DMS114 treated with DMSO at 0.1 percent for 48 hours (cell line): Measurements from ENCODE around the gene HOMER3.

ENCODE experiments used
- DNase-seq: peaks from one replicate; lab custom pipeline; 2025; ENCODE audit not compliant: unreplicated experiment; lab: John Stamatoyannopoulos, UW

The HOMER3 gene

DNA sequence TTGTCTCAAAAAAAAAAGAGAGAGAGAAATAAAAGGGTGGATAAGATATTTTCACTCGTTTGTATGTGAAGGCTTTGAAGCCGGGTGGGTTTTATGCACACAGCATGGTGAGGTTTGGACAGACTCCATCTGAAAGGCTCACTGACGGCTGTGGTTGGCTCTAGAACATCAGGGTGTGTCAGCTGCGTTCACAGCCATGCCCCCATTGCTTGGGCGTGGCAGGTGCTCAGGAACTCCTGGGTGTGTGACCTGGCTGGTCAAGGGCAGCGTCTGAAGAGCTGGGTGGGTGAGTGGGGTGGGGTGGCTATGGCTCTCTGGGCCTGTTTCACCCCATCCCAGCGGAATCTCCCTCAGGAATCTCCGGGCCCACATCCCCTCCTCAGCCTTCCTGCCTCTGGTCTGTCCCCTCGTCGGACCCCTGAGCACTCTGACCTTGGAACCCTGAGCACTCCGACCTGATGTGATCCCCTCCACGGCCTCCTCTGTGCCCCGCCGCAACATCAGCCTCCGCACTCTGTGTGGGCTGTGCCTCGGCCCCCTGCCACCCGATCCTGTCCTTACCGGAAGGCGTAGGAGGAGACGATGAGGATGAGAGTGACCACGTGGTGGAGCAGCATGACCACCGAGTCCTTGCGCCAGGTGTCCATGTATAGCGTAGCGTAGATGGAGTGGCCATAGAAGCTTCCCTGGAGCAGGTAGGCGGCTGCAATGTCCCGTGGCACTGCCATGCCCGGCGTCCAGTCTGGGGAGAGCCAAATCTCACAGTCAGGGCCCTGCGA is 57.3 kb downstream of the HOMER3 start:
- no peak for DNase-seq

DNA sequence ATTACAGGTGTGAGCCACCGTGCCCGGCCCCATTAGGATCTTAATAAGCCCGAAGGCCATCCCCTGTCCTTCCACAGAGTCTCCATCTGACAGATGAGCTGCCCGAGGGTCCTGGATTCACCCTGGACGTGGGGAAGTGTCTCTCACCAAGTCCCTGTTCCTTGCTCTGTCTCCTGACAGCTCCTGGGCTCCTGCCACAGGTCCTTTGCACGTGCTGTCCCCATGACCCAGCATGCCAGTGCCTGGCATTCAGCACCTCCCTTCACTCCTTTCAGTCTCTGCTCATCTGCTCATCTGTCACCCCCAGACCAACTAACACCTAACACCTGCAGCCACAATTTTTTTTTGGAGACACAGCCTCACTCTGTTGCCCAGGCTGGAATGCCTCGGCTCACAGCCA is 59.5 kb downstream of the HOMER3 start:
- no peak for DNase-seq

DNA sequence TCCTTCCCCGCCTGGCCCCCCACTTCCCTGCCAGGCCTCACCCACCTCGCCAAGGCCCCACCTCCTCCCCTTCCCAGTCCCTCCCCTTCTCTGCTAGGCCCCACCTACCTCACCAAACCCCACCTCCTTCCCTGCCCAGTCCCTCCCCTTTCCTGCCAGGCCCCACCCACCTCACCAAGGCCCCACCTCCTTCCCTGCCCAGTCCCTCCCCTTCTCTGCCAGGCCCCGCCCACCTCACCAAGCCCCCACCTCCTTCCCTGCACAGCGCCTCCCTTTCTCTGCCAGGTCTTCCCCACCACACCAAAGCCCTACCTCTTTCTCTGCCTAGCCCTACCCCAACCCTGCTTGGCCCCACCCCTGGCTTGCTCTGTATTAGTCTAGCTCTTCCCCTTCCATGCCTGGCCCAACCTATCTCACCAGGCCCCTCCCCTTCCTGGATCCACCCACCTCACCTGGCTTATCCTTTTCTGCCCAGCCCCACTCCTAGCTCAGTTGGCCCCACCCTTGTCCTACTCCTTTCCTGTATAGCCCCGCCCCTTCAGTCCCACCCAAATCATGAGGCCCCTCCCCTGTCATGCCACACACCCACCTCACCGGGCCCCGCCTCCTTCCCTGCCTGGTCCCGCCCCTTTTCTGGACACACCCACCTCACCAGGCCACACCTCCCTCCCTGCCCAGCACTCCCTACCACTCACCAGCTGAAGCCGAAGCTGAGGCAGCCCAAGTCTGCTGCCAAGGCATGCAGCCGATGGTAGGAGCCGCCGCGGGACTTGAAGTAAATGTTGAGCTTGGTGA is 61.2 kb downstream of the HOMER3 start:
- DNase-seq, result no peak
